H9 (cell line): ENCODE measurements around the gene CLINT1. TPM values are rescaled to one million over a fixed set of nuclear protein-coding genes. Genes with fewer than 3 reads are reported as not detected.
A peak's percentile ranks its signal among the peaks of the same experiment; 100 is the strongest.

Experiments
- DNase-seq: peaks from one replicate; pipeline ENCODE4 v3.0.0-alpha.2; 2017
- H2AFZ ChIP-seq: one replicate; pipeline ENCODE4 v1.6.1; 2013; ENCODE audit warnings: mild to moderate bottlenecking, low read length, control low read depth, moderate library complexity
- H2AK5ac ChIP-seq: 2 replicates; pipeline ENCODE4 v1.6.1; 2013; ENCODE audit warnings: low read length, control low read depth, mixed read lengths; ENCODE audit not compliant: insufficient read length
- H2BK120ac ChIP-seq: one replicate; pipeline ENCODE4 v1.6.1; 2013; ENCODE audit warnings: low read depth, mild to moderate bottlenecking, low read length, control low read depth, inconsistent platforms; ENCODE audit not compliant: poor library complexity, severe bottlenecking
- H2BK12ac ChIP-seq: 2 replicates; pipeline ENCODE4 v1.6.1; 2013; ENCODE audit warnings: low read length, control low read depth, mixed read lengths, low read depth; ENCODE audit not compliant: insufficient read length
- H2BK15ac ChIP-seq: 2 replicates; pipeline ENCODE4 v1.6.1; 2013; ENCODE audit warnings: low read depth, low read length, control low read depth
- H2BK20ac ChIP-seq: one replicate; pipeline ENCODE4 v1.6.1; 2013; ENCODE audit warnings: low read depth, mild to moderate bottlenecking, low read length, control low read depth, inconsistent platforms; ENCODE audit not compliant: poor library complexity, severe bottlenecking
- H2BK5ac ChIP-seq: 2 replicates; pipeline ENCODE4 v1.6.1; 2013; ENCODE audit warnings: low read length, control low read depth, mixed read lengths; ENCODE audit not compliant: insufficient read length
- H3K14ac ChIP-seq: 2 replicates; pipeline ENCODE4 v1.6.1; 2013; ENCODE audit warnings: low read length, control low read depth; ENCODE audit not compliant: insufficient read depth
- H3K18ac ChIP-seq: 2 replicates; pipeline ENCODE4 v1.6.1; 2013; ENCODE audit warnings: low read depth, mild to moderate bottlenecking, mixed read lengths, low read length, control low read depth; ENCODE audit not compliant: insufficient read length
- H3K23ac ChIP-seq: 2 replicates; pipeline ENCODE4 v1.6.1; 2013; ENCODE audit warnings: low read length, control low read depth, mixed read lengths, low read depth; ENCODE audit not compliant: insufficient read length
- H3K23me2 ChIP-seq: 2 replicates; pipeline ENCODE4 v1.6.1; 2013; ENCODE audit warnings: low read depth, mild to moderate bottlenecking, mixed read lengths, low read length, control low read depth; ENCODE audit not compliant: insufficient read length, poor library complexity, severe bottlenecking
- H3K27ac ChIP-seq: 2 replicates; pipeline ENCODE4 v1.5.1; 2013; ENCODE audit warnings: low read length, control low read depth, mixed read lengths, low read depth; ENCODE audit not compliant: insufficient read length
- H3K27me3 ChIP-seq: 2 replicates; pipeline ENCODE4 v1.6.1; 2013; ENCODE audit warnings: low read length, control low read depth, inconsistent platforms; ENCODE audit not compliant: insufficient read depth
- H3K4ac ChIP-seq: 2 replicates; pipeline ENCODE4 v1.6.1; 2013; ENCODE audit warnings: low read depth, mild to moderate bottlenecking, control low read depth, inconsistent platforms, low read length, moderate library complexity
- H3K4me1 ChIP-seq: 2 replicates; pipeline ENCODE4 v1.6.1; 2013; ENCODE audit warnings: low read length, control low read depth, inconsistent platforms; ENCODE audit not compliant: insufficient read depth
- H3K4me2 ChIP-seq: 2 replicates; pipeline ENCODE4 v1.6.1; 2013; ENCODE audit warnings: low read length, control low read depth, mixed read lengths; ENCODE audit not compliant: insufficient read length, insufficient read depth
- H3K56ac ChIP-seq: 2 replicates; pipeline ENCODE4 v1.6.1; 2013; ENCODE audit warnings: low read depth, mild to moderate bottlenecking, mixed read lengths, low read length, control low read depth; ENCODE audit not compliant: insufficient read length
- H3K79me1 ChIP-seq: 2 replicates; pipeline ENCODE4 v1.6.1; 2013; ENCODE audit warnings: low read depth, mild to moderate bottlenecking, moderate library complexity, low read length, control low read depth, inconsistent platforms; ENCODE audit not compliant: insufficient read depth, poor library complexity, severe bottlenecking
- H3K79me2 ChIP-seq: 2 replicates; pipeline ENCODE4 v1.6.1; 2013; ENCODE audit warnings: low read length, control low read depth, inconsistent platforms; ENCODE audit not compliant: insufficient read depth
- H3K9ac ChIP-seq: 2 replicates; pipeline ENCODE4 v1.6.1; 2013; ENCODE audit warnings: low read length, control low read depth, mixed read lengths; ENCODE audit not compliant: insufficient read length; ENCODE audit errors: extremely low read depth
- H3K9me3 ChIP-seq: one replicate; pipeline ENCODE4 v1.6.1; 2013; ENCODE audit warnings: low read depth, low read length, inconsistent platforms; ENCODE audit not compliant: control insufficient read depth
- H3T11ph ChIP-seq: one replicate; pipeline ENCODE4 v1.6.1; 2013; ENCODE audit warnings: mild to moderate bottlenecking, low read length, control low read depth, inconsistent platforms
- H4K20me1 ChIP-seq: one replicate; pipeline ENCODE4 v1.6.1; 2013; ENCODE audit not compliant: control insufficient read depth, insufficient read length, insufficient read depth
- H4K5ac ChIP-seq: 2 replicates; pipeline ENCODE4 v1.6.1; 2013; ENCODE audit warnings: low read depth, mild to moderate bottlenecking, mixed read lengths, low read length, control low read depth; ENCODE audit not compliant: insufficient read length
- H4K8ac ChIP-seq: replicated peaks from 2 replicates; pipeline ENCODE4 v1.6.1; 2013; ENCODE audit warnings: low read length, control low read depth, mixed read lengths, low read depth; ENCODE audit not compliant: insufficient read length
- H4K91ac ChIP-seq: 2 replicates; pipeline ENCODE4 v1.6.1; 2013; ENCODE audit warnings: low read depth, mild to moderate bottlenecking, moderate library complexity, mixed read lengths, low read length, control low read depth; ENCODE audit not compliant: insufficient read length
- H3K27ac Mint-ChIP-seq, 3 experiments: 2 replicates in 2 of 3; 3 replicates in 1 of 3; pipeline ENCODE4 v1.8.0; 2020 to 2021; ENCODE audit warnings: mixed read lengths in 3 of 3, mild to moderate bottlenecking in 1 of 3, moderate library complexity in 1 of 3
- H3K27me3 Mint-ChIP-seq: 2 replicates; pipeline ENCODE4 v1.8.0; 2021; ENCODE audit warnings: low read depth, mild to moderate bottlenecking, moderate library complexity, mixed read lengths
- H3K36me3 Mint-ChIP-seq, 3 experiments: 2 replicates in 2 of 3; 3 replicates in 1 of 3; pipeline ENCODE4 v1.8.0; 2020 to 2021; ENCODE audit warnings: low read depth in 3 of 3, mixed read lengths in 3 of 3; ENCODE audit not compliant: insufficient read depth in 1 of 3
- H3K4me1 Mint-ChIP-seq, 2 experiments: 2 replicates each; pipeline ENCODE4 v1.8.0; 2020; ENCODE audit warnings: mixed read lengths in 2 of 2
- H3K4me3 Mint-ChIP-seq, 2 experiments: 2 replicates in 1 of 2; 3 replicates in 1 of 2; pipeline ENCODE4 v1.8.0; 2020 to 2021; ENCODE audit warnings: mild to moderate bottlenecking in 2 of 2, mixed read lengths in 2 of 2, moderate library complexity in 1 of 2
- H3K9me3 Mint-ChIP-seq, 2 experiments: 2 replicates in 1 of 2; 3 replicates in 1 of 2; pipeline ENCODE4 v1.8.0; 2020; ENCODE audit warnings: mild to moderate bottlenecking in 2 of 2, mixed read lengths in 2 of 2, moderate library complexity in 1 of 2
- WGBS: extraction: QIAGEN DNeasy Blood & Tissue Kit; methylation state at CpG from one replicate; pipeline ENCODE4 v1.1.7; 2013; ENCODE audit warnings: missing lambda C conversion rate, low lambda C conversion rate, mixed read lengths; ENCODE audit not compliant: insufficient read length; ENCODE audit errors: extremely low coverage; 5-methylcytosine and 5-hydroxymethylcytosine counted together
- total RNA-seq: library from RNA; stranded (reverse); gene quantifications from 2 replicates; pipeline ENCODE4 v1.2.1, GENCODE V29; 2021
- TF ChIP-seq, protein P1 (sequence below): fragments of 200-600 bp; sonication (generic); conservative IDR thresholded peaks from 3 replicates; pipeline ENCODE4 v1.8.0; 2021; ENCODE audit warnings: antibody characterized with exemption, mild to moderate bottlenecking

The CLINT1 gene
- total RNA-seq, 1 experiment from 2014 or later: 79.1 TPM

DNA sequence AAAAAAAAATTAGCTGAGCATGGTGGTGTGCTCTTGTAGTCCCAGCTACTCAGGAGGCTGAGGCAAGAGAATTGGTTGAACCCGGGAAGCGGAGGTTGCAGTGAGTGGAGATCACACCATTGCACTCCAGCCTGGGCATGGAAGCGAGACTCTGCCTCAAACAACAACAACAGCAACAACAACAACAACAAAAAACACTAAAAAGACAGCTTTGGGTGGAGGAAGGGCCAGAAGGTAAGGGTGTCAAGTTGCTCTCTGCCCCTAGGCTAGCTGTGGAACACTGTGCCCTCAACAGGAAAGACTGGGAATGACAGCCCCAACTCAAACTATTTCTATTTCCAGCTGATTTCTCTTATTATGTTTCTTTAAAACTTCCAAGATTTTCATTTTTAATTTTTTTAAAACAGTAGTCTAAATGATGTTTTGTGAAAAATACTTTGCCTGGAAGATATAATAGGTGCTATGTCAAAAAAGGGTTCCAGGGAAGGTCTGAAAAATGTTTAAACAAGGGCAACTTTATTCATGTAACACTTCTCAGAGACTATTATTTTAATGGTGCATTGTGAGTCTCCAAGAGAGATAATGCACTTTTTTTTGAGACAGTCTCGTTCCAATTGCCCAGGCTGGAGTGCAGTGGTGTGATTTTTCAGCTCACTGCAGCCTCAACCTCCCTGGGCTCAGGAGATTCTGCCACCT, 29.9 kb downstream of the CLINT1 start:
- H3K14ac ChIP-seq: no peak overlapping the region
- no peak overlapping the region for H2AK5ac ChIP-seq
- H3K4me1 ChIP-seq: no peaks in the 10 kb centered on the region; the same call in 1 of the 2 replicates
- H2BK15ac ChIP-seq: no peak overlapping the region
- H3K23me2 ChIP-seq: no peaks in the 10 kb centered on the region
- H4K91ac ChIP-seq: no peak overlapping the region
- H3K27ac ChIP-seq: no peak overlapping the region
- H3K9me3 ChIP-seq: no peaks in the 10 kb centered on the region
- H4K20me1 ChIP-seq: no peaks in the 10 kb centered on the region
- WGBS: no CpG with 5 or more reads among the region's 4 CpGs
- Mint-ChIP-seq H3K4me1 (peaks cover 12 to 13% of the 10 kb centered on the region in 2 experiments), H3K27ac (no peak overlapping the region; a peak in 1 of 7 replicates), H3K36me3 (no peaks in the 10 kb centered on the region; a peak in 1 of 7 replicates), H3K9me3 (no peaks in the 10 kb centered on the region), H3K4me3 (no peak overlapping the region; a peak in 1 of 5 replicates), H3K27me3 (no peaks in the 10 kb centered on the region)
- H2BK120ac ChIP-seq: no peak overlapping the region
- no peak overlapping the region for H2BK12ac ChIP-seq
- no peaks in the 10 kb centered on the region; the same call in 1 of the 2 replicates for H3K79me2 ChIP-seq
- peak; percentile 62 for DNase-seq
- no peak overlapping the region for H3K4me2 ChIP-seq
- no peak overlapping the region for H3K56ac ChIP-seq
- H3K9ac ChIP-seq: no peak overlapping the region
- H2BK20ac ChIP-seq: no peak overlapping the region
- TF ChIP-seq, protein P1, sequence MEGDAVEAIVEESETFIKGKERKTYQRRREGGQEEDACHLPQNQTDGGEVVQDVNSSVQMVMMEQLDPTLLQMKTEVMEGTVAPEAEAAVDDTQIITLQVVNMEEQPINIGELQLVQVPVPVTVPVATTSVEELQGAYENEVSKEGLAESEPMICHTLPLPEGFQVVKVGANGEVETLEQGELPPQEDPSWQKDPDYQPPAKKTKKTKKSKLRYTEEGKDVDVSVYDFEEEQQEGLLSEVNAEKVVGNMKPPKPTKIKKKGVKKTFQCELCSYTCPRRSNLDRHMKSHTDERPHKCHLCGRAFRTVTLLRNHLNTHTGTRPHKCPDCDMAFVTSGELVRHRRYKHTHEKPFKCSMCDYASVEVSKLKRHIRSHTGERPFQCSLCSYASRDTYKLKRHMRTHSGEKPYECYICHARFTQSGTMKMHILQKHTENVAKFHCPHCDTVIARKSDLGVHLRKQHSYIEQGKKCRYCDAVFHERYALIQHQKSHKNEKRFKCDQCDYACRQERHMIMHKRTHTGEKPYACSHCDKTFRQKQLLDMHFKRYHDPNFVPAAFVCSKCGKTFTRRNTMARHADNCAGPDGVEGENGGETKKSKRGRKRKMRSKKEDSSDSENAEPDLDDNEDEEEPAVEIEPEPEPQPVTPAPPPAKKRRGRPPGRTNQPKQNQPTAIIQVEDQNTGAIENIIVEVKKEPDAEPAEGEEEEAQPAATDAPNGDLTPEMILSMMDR: peak; percentile 65
- peaks cover 5% of the 10 kb centered on the region for H3K79me1 ChIP-seq
- H2AFZ ChIP-seq: no peak overlapping the region
- H4K5ac ChIP-seq: no peak overlapping the region
- no peak overlapping the region for H3K4ac ChIP-seq
- no peak overlapping the region for H3K18ac ChIP-seq
- no peak overlapping the region for H4K8ac ChIP-seq
- H3K27me3 ChIP-seq: no peaks in the 10 kb centered on the region
- H3K23ac ChIP-seq: no peak overlapping the region
- H3T11ph ChIP-seq: no peak overlapping the region
- H2BK5ac ChIP-seq: no peak overlapping the region
